Mesenteric fat pad (tissue), 1 donor: ENCODE results near the gene VAV3. TPM values are rescaled to one million over a fixed set of nuclear protein-coding genes. Genes with fewer than 3 reads are reported as not detected.

Experiments used
- DNase-seq: peaks from one replicate; pipeline ENCODE4 v3.0.0-alpha.2; 2020; ENCODE audit warnings: low spot score
- total RNA-seq: library from RNA; stranded (reverse); fragmentation: NEBNext Ultra II Directional; extraction: Animal tissue kit (Norgen Biotek cat#: 25700); gene quantifications from one replicate; pipeline ENCODE4 v1.2.1, GENCODE V29; 2021
- donor health status: DM: yes; HTN: yes; CAD: no.

VAV3 gene
- total RNA-seq, 1 donor from 2014 or later, result 11.4 TPM

GRCh38 chr1:107939256-107939655, 25.7 kb downstream of the VAV3 start:
- DNase-seq, result no peak

- DNase-seq, result no peak
Measured at GRCh38 chr1:107936498-107937481, 28.2 kb downstream of the VAV3 start.

GRCh38 chr1:107935396-107936064, 29.4 kb downstream of the VAV3 start:
- no peak for DNase-seq

- DNase-seq, result no peak
Measured at GRCh38 chr1:107934578-107934977, 30.4 kb downstream of the VAV3 start.

GRCh38 chr1:107933736-107934135, 31.2 kb downstream of the VAV3 start:
- DNase-seq, result no peak

GRCh38 chr1:107930292-107930691, 34.7 kb downstream of the VAV3 start:
- no peak for DNase-seq

GRCh38 chr1:107927820-107928219, 37.2 kb downstream of the VAV3 start:
- no peak for DNase-seq

- no peak for DNase-seq
Measured at GRCh38 chr1:107926436-107927080, 38.4 kb downstream of the VAV3 start.

- no peak for DNase-seq
Measured at GRCh38 chr1:107925565-107925964, 39.4 kb downstream of the VAV3 start.

- no peak for DNase-seq
Measured at GRCh38 chr1:107920999-107921398, 44.0 kb downstream of the VAV3 start.

- no peak for DNase-seq
Measured at GRCh38 chr1:107920561-107920960, 44.4 kb downstream of the VAV3 start.

GRCh38 chr1:107919953-107920352, 45.0 kb downstream of the VAV3 start:
- no peak for DNase-seq

GRCh38 chr1:107914119-107914765, 50.7 kb downstream of the VAV3 start:
- no peak for DNase-seq

- no peak for DNase-seq
Measured at GRCh38 chr1:107912656-107913055, 52.3 kb downstream of the VAV3 start.

GRCh38 chr1:107900090-107900945, 64.7 kb downstream of the VAV3 start:
- no peak for DNase-seq

- DNase-seq, result no peak
Measured at GRCh38 chr1:107899655-107900054, 65.3 kb downstream of the VAV3 start.

GRCh38 chr1:107897438-107898345, 67.3 kb downstream of the VAV3 start:
- DNase-seq, result no peak

- DNase-seq, result no peak
Measured at GRCh38 chr1:107896936-107897335, 68.0 kb downstream of the VAV3 start.

- DNase-seq, result no peak
Measured at GRCh38 chr1:107896401-107896800, 68.6 kb downstream of the VAV3 start.
